ENCODE results near the gene NAPB. TPM values are rescaled to one million over a fixed set of nuclear protein-coding genes. Genes with fewer than 3 reads are reported as not detected.
"Not testable (repeated sequence)": the region's sequence is repeated elsewhere in the genome, so short reads cannot be mapped to it uniquely, and the experiment has no call there.

The NAPB gene
- 1 to 10 TPM; 4.1 to 8.3 (median 6.3) TPM for polyA plus RNA-seq (ENCODE audit: low read depth in 6 of 6)

GRCh38 chr20:23420943-23421931 lies at the start of gene NAPB:
Gene NAPB, minus strand, starts transcription at chr20:23421488. Its CDS starts 86 bp downstream, at chr20:23421402.
- peak; percentile 91 for DNase-seq
- Mint-ChIP-seq H3K9me3 (no peaks in the 10 kb centered on the region), H3K4me3 (peak within 1 kb of the TSS; percentile 86 to 93 (median 92)), H3K36me3 (no peaks in the 10 kb centered on the region), H3K27ac (peak within 1 kb of the TSS; percentile 71 to 96 (median 81)), H3K27me3 (peaks cover 6 to 14% (median 12%) of the 10 kb centered on the region in 3 donors), H3K4me1 (peaks cover 12 to 16% (median 15%) of the 10 kb centered on the region in 3 donors)
- peak; percentile 98 to 99 for ATAC-seq (ENCODE audit: low read depth in 2 of 2)

- not testable (repeated sequence) for DNase-seq; H3K4me3 Mint-ChIP-seq; ATAC-seq (ENCODE audit: low read depth in 2 of 2); H3K4me1 Mint-ChIP-seq; H3K27ac Mint-ChIP-seq
- H3K36me3 Mint-ChIP-seq, result peaks cover 10 to 18% of the 10 kb centered on the region in 2 donors
- H3K27me3 Mint-ChIP-seq, result peaks cover 0 to 19% (median 5%) of the 10 kb centered on the region in 3 donors
- peaks cover 14 to 50% (median 34%) of the 10 kb centered on the region in 7 donors for H3K9me3 Mint-ChIP-seq
These were observed 45.7 kb upstream of the NAPB start for GRCh38 chr20:23466961-23467360.

DNA sequence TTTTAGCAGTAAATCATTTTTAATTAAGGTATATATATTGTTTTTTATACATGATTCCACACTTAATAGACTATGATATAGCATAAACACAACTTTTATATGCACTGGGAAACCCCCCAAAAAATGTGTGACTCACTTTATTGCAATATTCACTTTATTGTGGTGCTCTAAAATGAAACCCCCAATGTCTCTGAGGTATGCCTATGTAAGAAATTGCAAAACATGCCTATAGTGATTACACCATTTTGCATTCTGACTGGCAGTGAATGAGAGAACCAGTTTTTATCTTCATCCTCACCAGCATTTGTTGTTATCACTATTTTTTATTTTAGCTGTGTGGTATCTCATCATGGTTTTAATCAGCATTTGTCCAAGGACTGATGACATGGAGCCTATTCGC lies 39.9 kb upstream of the NAPB start:
- H3K4me3 Mint-ChIP-seq, result no peak overlapping the region
- H3K36me3 Mint-ChIP-seq, result peaks cover 3 to 4% of the 10 kb centered on the region in 2 donors
- H3K9me3 Mint-ChIP-seq, result peaks cover 3 to 24% (median 14%) of the 10 kb centered on the region in 7 donors
- no peak for ATAC-seq (ENCODE audit: low read depth in 2 of 2)
- no peak for DNase-seq
- peaks cover 6 to 8% (median 6%) of the 10 kb centered on the region in 3 donors for H3K4me1 Mint-ChIP-seq
- H3K27ac Mint-ChIP-seq, result no peak overlapping the region
- peaks cover 4 to 26% (median 11%) of the 10 kb centered on the region in 3 donors for H3K27me3 Mint-ChIP-seq

DNA sequence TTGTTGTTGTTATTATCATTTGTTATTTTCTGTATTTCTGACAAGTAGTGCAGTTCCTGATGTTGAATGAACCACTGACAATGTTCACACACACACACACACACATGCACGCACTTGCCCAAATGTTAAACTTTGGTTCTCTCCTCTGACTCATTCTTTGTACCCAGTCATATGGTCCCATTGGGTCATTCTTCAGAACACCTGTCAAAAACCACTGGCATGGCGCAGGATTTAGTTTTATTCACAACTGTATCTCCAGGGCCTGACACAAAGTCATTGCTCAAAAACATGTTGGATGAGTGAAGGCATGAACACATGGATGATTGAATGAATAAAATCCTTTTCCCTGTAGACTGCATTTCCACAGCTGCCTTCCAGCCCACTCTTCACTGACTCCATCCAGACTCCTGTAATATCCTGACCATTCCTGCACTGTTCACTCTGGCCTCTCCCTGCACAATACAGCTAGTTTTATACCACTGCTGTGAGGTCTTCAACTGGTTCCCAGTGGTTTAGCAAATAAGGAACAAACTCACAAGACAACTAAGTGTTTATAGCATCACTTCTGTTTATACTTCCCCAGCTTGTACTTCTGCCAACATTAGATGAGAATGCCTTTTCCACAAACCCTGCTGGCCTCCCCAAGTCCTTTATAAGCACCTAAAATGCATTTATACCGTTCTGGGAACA lies 38.3 kb upstream of the NAPB start:
- Mint-ChIP-seq H3K27ac (no peak overlapping the region), H3K9me3 (peaks cover 0 to 9% (median 5%) of the 10 kb centered on the region in 7 donors), H3K4me3 (no peak overlapping the region), H3K4me1 (peaks cover 6 to 13% (median 11%) of the 10 kb centered on the region in 3 donors), H3K36me3 (peaks cover 0 to 4% of the 10 kb centered on the region in 2 donors), H3K27me3 (peaks cover 4 to 17% (median 11%) of the 10 kb centered on the region in 3 donors)
- ATAC-seq (ENCODE audit: low read depth in 2 of 2) (no peak), DNase-seq (no peak)

DNA sequence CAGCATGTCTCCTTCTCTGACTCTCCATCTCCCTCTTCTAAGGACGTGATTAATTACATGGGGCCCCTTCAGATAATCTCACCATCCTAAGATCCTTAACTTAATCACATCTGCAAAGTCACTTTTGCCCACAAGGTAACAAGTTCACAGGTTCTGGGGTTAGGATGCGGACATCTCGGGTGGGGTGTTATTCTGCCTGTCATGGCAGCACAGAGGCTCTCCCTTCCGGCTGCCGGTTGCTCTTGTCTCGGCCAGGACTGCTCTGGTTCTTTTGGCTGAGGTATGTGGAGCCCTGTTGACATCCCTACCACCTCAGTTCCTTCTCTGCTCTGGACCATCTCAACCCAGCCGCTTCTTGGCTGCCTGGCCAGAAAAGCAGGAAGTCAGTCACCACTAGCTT lies 35.6 kb upstream of the NAPB start:
- ATAC-seq (ENCODE audit: low read depth in 2 of 2) (no peak), DNase-seq (no peak)
- Mint-ChIP-seq H3K9me3 (no peaks in the 10 kb centered on the region), H3K4me3 (peak overlapping the region in 1 of 8 donors; percentile 69), H3K27ac (peak overlapping the region in 1 of 6 donors; percentile 40), H3K27me3 (peaks cover 4 to 8% (median 6%) of the 10 kb centered on the region in 3 donors), H3K4me1 (peaks cover 6 to 13% (median 11%) of the 10 kb centered on the region in 3 donors), H3K36me3 (no peaks in the 10 kb centered on the region)

DNA sequence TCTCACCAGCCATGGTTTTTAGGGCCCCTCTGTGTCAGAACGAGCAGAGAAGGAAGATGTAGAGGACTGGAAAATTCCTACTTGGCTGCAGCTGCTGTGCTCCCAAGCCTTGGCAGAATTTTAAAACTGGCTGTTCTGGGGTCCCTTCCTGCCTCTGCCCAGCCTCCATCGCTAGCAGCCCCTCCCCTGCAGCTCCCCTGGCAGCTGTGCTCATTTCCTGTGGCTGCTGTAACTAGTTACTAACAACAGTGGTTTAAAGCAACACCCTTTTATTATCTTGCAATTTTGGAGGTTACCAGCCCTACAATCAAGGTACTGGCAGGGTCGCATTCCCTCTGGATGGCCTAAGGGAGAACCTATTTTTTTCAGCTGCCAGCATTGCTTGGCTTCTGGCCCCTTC lies 35.1 kb upstream of the NAPB start:
- DNase-seq (no peak), ATAC-seq (ENCODE audit: low read depth in 2 of 2) (no peak)
- Mint-ChIP-seq H3K27ac (no peak overlapping the region), H3K4me3 (peak overlapping the region in 3 of 8 donors; percentile 5 to 69 (median 16)), H3K9me3 (no peaks in the 10 kb centered on the region), H3K27me3 (peaks cover 4 to 8% (median 6%) of the 10 kb centered on the region in 3 donors), H3K36me3 (no peaks in the 10 kb centered on the region), H3K4me1 (peaks cover 6 to 13% (median 11%) of the 10 kb centered on the region in 3 donors)

DNA sequence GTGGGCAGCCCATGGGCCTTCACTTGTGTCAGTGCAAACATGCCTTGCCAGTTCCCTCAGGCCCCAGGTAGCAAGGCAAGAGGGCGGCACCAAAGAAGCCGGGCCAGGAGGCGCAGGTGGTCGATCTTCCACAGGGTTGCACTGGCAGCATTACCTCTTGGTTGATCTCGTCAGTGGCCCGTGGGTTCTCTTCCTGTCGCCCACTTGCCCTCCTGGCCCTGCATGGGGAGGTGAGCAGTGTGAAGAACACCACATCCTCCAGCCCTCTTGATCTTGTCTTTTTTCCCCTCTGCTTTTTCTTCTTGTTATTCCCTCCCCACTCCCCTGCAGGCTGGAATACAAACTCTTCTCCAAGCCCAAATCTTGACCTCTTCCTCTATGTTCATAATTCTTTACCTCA lies 34.4 kb upstream of the NAPB start:
- H3K9me3 Mint-ChIP-seq, result no peaks in the 10 kb centered on the region
- ATAC-seq (ENCODE audit: low read depth in 2 of 2) (no peak), DNase-seq (no peak)
- no peak overlapping the region for H3K4me3 Mint-ChIP-seq
- peak overlapping the region in 1 of 6 donors; percentile 6 for H3K27ac Mint-ChIP-seq
- peaks cover 4 to 15% (median 6%) of the 10 kb centered on the region in 3 donors for H3K27me3 Mint-ChIP-seq
- H3K36me3 Mint-ChIP-seq, result no peaks in the 10 kb centered on the region
- peaks cover 6 to 13% (median 11%) of the 10 kb centered on the region in 3 donors for H3K4me1 Mint-ChIP-seq

DNA sequence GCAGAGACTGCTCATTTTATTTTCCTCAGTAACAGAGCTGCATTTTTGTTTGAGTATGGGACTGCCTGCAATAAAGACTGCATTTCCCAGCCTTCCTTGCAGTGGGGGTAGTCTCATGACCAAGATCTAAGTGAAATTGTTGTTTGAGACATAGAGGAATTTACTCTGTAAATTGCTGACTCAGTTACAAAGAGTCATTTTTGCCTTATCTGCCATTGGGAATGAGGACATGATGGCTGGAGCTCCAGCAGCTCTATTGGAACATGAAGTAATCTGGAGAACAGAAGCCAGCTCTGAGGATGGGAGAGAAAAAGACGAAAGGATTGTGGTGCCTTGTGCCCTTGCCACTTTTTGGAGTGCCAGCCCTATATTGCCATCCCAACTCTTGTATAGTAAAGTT lies 33.5 kb upstream of the NAPB start:
- H3K27ac Mint-ChIP-seq, result no peak overlapping the region
- H3K36me3 Mint-ChIP-seq, result no peaks in the 10 kb centered on the region
- peaks cover 6 to 13% (median 11%) of the 10 kb centered on the region in 3 donors for H3K4me1 Mint-ChIP-seq
- H3K9me3 Mint-ChIP-seq, result no peaks in the 10 kb centered on the region
- no peak overlapping the region for H3K4me3 Mint-ChIP-seq
- DNase-seq, result no peak
- H3K27me3 Mint-ChIP-seq, result peaks cover 3 to 17% (median 6%) of the 10 kb centered on the region in 3 donors
- ATAC-seq (ENCODE audit: low read depth in 2 of 2), result no peak

DNA sequence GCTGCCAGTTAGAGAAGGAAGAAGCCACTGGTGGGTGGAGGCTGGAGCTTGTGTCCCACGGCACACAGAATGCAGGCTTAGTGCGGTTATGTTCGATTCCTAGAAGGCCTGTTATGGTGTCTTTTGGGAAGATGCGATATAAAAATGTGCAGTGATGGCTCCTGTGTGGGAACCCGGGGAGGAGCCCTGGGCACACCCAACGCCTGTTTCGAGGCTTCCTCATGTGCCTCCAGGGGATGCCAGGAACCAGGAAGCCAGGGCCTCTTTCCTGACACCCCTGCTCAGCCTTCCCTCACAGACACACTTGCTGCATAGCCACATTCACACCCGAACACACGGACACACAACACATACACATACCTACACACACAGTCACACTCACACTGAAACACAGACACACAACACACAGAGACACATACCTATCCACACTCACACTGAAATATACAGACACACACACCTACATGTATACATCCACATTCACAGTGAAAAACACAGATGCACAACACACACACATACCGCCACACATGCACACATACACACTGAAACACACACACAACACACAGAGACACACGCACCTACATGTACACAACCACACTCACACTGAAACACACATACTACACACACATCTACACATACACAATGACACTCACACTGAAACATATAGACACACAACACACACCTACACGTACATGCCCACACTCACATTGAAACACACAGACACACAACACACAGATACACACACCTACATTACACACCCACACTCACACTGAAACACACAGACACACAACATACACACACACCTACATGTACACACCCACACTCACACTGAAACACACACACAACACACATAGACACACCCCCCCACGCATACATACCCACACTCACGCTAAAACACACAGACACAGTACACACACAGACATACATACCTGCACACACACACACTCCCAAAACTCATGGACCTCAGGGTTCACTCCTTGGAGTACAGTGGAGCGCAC lies 32.6 kb upstream of the NAPB start:
- Mint-ChIP-seq H3K4me1 (peaks cover 6 to 13% (median 11%) of the 10 kb centered on the region in 3 donors), H3K27ac (no peak overlapping the region)
- no peak for ATAC-seq (ENCODE audit: low read depth in 2 of 2)

GRCh38 chr20:23452776-23453175 lies 31.5 kb upstream of the NAPB start, which contains the start of gene CST11:
Gene CST11, minus strand, starts transcription at chr20:23452876. Its CDS starts 65 bp downstream, at chr20:23452811.
- peaks cover 6 to 13% (median 11%) of the 10 kb centered on the region in 3 donors for H3K4me1 Mint-ChIP-seq
- DNase-seq (no peak), ATAC-seq (ENCODE audit: low read depth in 2 of 2) (no peak)
- no peaks in the 10 kb centered on the region for H3K36me3 Mint-ChIP-seq
- H3K27me3 Mint-ChIP-seq, result peaks cover 0 to 17% (median 6%) of the 10 kb centered on the region in 3 donors
- no peak within 1 kb of the TSS for H3K27ac Mint-ChIP-seq
- no peak within 1 kb of the TSS for H3K4me3 Mint-ChIP-seq
- no peaks in the 10 kb centered on the region for H3K9me3 Mint-ChIP-seq

More for the DNA sequence above, 32.6 kb upstream of the NAPB start:
- H3K9me3 Mint-ChIP-seq, result no peaks in the 10 kb centered on the region
- no peak overlapping the region for H3K4me3 Mint-ChIP-seq
- no peaks in the 10 kb centered on the region for H3K36me3 Mint-ChIP-seq
- peaks cover 0 to 17% (median 6%) of the 10 kb centered on the region in 3 donors for H3K27me3 Mint-ChIP-seq
- DNase-seq, result no peak

DNA sequence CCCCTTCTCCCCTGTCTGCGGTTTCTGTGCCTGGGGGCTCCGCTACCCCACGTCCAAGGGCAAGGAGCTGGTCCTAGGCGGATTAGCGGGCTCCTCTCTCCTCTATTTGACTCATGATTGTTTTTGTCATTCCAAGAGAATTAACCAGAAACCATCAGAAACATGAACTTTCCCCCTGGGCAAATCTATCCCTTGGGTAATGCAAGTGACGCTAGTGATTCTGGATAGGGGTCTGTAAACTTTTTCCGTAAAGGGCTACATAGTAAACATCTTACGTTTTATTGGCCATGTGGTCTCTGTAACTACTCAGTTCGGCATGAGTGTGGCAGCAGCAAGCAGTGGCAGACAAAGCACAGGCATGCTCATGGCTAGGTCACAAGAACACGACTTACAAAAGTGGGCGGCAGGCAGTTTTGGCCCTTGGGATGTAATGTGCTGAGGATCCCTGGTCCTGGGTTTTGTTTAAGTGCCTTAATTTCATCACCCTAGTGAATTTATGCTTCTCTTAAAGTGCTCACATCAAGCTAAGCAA lies 30.7 kb upstream of the NAPB start:
- peaks cover 0 to 16% (median 6%) of the 10 kb centered on the region in 3 donors for H3K27me3 Mint-ChIP-seq
- ATAC-seq (ENCODE audit: low read depth in 2 of 2) (no peak), DNase-seq (no peak)
- H3K27ac Mint-ChIP-seq, result no peak overlapping the region
- H3K4me3 Mint-ChIP-seq, result no peak overlapping the region
- no peaks in the 10 kb centered on the region for H3K9me3 Mint-ChIP-seq
- peaks cover 6 to 13% (median 11%) of the 10 kb centered on the region in 3 donors for H3K4me1 Mint-ChIP-seq
- H3K36me3 Mint-ChIP-seq, result no peaks in the 10 kb centered on the region

DNA sequence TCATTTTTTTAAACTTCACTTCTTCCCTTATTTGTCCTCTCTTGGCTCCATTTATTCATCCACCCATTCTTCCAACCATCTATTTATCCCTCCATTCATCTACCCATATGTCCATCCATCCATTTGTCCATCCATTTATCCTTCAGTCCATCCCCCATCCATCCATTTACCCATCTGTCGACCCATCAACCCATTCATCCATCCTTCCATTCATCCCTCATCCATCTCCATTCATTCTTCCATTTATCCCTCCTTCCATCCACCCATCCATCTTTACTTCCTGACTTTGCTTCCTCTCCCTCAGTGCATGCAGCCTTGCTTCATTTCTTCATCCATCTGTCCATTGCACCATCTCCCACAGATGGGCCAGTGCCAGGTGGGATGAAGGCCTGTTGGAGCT lies 29.6 kb upstream of the NAPB start:
- no peak for DNase-seq
- Mint-ChIP-seq H3K9me3 (no peaks in the 10 kb centered on the region), H3K27ac (no peak overlapping the region), H3K27me3 (peaks cover 0 to 9% (median 0%) of the 10 kb centered on the region in 3 donors), H3K36me3 (no peaks in the 10 kb centered on the region), H3K4me3 (no peak overlapping the region), H3K4me1 (peaks cover 0 to 2% (median 2%) of the 10 kb centered on the region in 3 donors)
- no peak for ATAC-seq (ENCODE audit: low read depth in 2 of 2)
